ENCODE measurements around the gene CFHR1. TPM values are rescaled to one million over a fixed set of nuclear protein-coding genes. Genes with fewer than 3 reads are reported as not detected.
"Not testable (repeated sequence)": the region's sequence is repeated elsewhere in the genome, so short reads cannot be mapped to it uniquely, and the experiment has no call there.

The CFHR1 gene
- total RNA-seq, result not detected

GRCh38 chr1:196819531-196819930 is at the start of gene CFHR1:
Gene CFHR1 (plus strand): TSS chr1:196819731. CDS start chr1:196819845, 114 bp downstream.
- intact Hi-C loops (cut with micrococcal nuclease); H3K4me3 Mint-ChIP-seq; H3K27ac Mint-ChIP-seq; H3K9me3 Mint-ChIP-seq; H3K36me3 Mint-ChIP-seq; CTCF ChIA-PET; H3K4me1 Mint-ChIP-seq (ENCODE audit: low read depth); DNase-seq; H3K27me3 Mint-ChIP-seq; POLR2A ChIA-PET: not testable (repeated sequence)

- not testable (repeated sequence) for H3K36me3 Mint-ChIP-seq; H3K4me1 Mint-ChIP-seq (ENCODE audit: low read depth)
Observed at GRCh38 chr1:196769823-196770222, 49.7 kb upstream of the CFHR1 start.

GRCh38 chr1:196773713-196774112 is 45.8 kb upstream of the CFHR1 start:
- no peaks in the 10 kb centered on the region for H3K9me3 Mint-ChIP-seq
- CTCF ChIA-PET, result no interaction called here
- no peaks in the 10 kb centered on the region for H3K27me3 Mint-ChIP-seq
- DNase-seq, result no peak
- POLR2A ChIA-PET, result no interaction called here
- H3K4me3 Mint-ChIP-seq, result no peak overlapping the region
- no peak overlapping the region for H3K27ac Mint-ChIP-seq
- intact Hi-C loops (cut with micrococcal nuclease), result no loop called here
- no peaks in the 10 kb centered on the region for H3K4me1 Mint-ChIP-seq (ENCODE audit: low read depth)
- H3K36me3 Mint-ChIP-seq, result no peaks in the 10 kb centered on the region

More at GRCh38 chr1:196769823-196770222, 49.7 kb upstream of the CFHR1 start:
- H3K27ac Mint-ChIP-seq; H3K9me3 Mint-ChIP-seq; CTCF ChIA-PET; H3K4me3 Mint-ChIP-seq; H3K27me3 Mint-ChIP-seq; DNase-seq; intact Hi-C loops (cut with micrococcal nuclease); POLR2A ChIA-PET: not testable (repeated sequence)

- intact Hi-C loops (cut with micrococcal nuclease), result no loop called here
- H3K36me3 Mint-ChIP-seq, result no peaks in the 10 kb centered on the region
- H3K9me3 Mint-ChIP-seq, result no peaks in the 10 kb centered on the region
- H3K4me3 Mint-ChIP-seq, result no peak overlapping the region
- no peak for DNase-seq
- H3K27ac Mint-ChIP-seq, result no peak overlapping the region
- H3K4me1 Mint-ChIP-seq (ENCODE audit: low read depth), result no peaks in the 10 kb centered on the region
- CTCF ChIA-PET, result interaction anchor here (0.6 kb wide), 1 partner anchor 463 kb away, joined by 4 read pairs; no protein-coding TSS in a partner anchor
- H3K27me3 Mint-ChIP-seq, result no peaks in the 10 kb centered on the region
- POLR2A ChIA-PET, result no interaction called here
Observed at GRCh38 chr1:196774175-196774574, 45.4 kb upstream of the CFHR1 start.

- DNase-seq, result no peak
- Mint-ChIP-seq H3K27me3 (no peaks in the 10 kb centered on the region), H3K27ac (no peak within 1 kb of the TSS), H3K9me3 (no peaks in the 10 kb centered on the region), H3K4me1 (ENCODE audit: low read depth) (no peaks in the 10 kb centered on the region), H3K36me3 (no peaks in the 10 kb centered on the region), H3K4me3 (no peak within 1 kb of the TSS)
- intact Hi-C loops (cut with micrococcal nuclease), result no loop called here
- POLR2A ChIA-PET, result no interaction called here
- CTCF ChIA-PET, result interaction anchor here (0.6 kb wide), 1 partner anchor 463 kb away, joined by 4 read pairs; no protein-coding TSS in a partner anchor
Observed at GRCh38 chr1:196774603-196775002, 44.9 kb upstream of the CFHR1 start, which contains the start of gene CFHR3. Gene CFHR3 (plus strand): TSS chr1:196774840. CDS start chr1:196774887, 47 bp downstream.

GRCh38 chr1:196777603-196778002 is 41.9 kb upstream of the CFHR1 start:
- CTCF ChIA-PET, result no interaction called here
- H3K27ac Mint-ChIP-seq, result no peak overlapping the region
- no peak for DNase-seq
- no peaks in the 10 kb centered on the region for H3K36me3 Mint-ChIP-seq
- H3K4me3 Mint-ChIP-seq, result no peak overlapping the region
- intact Hi-C loops (cut with micrococcal nuclease), result no loop called here
- H3K4me1 Mint-ChIP-seq (ENCODE audit: low read depth), result no peaks in the 10 kb centered on the region
- H3K27me3 Mint-ChIP-seq, result no peaks in the 10 kb centered on the region
- POLR2A ChIA-PET, result no interaction called here
- H3K9me3 Mint-ChIP-seq, result peaks cover 2% of the 10 kb centered on the region

- H3K36me3 Mint-ChIP-seq, result no peaks in the 10 kb centered on the region
- CTCF ChIA-PET, result no interaction called here
Observed at GRCh38 chr1:196779093-196779492, 40.4 kb upstream of the CFHR1 start.

GRCh38 chr1:196791252-196791651 is 28.3 kb upstream of the CFHR1 start:
- POLR2A ChIA-PET; H3K4me1 Mint-ChIP-seq (ENCODE audit: low read depth); H3K27me3 Mint-ChIP-seq; H3K27ac Mint-ChIP-seq; CTCF ChIA-PET; DNase-seq; H3K4me3 Mint-ChIP-seq; H3K9me3 Mint-ChIP-seq; intact Hi-C loops (cut with micrococcal nuclease); H3K36me3 Mint-ChIP-seq: not testable (repeated sequence)

More at GRCh38 chr1:196779093-196779492, 40.4 kb upstream of the CFHR1 start:
- H3K4me3 Mint-ChIP-seq, result no peak overlapping the region
- no peak for DNase-seq
- H3K9me3 Mint-ChIP-seq, result peaks cover 2% of the 10 kb centered on the region
- H3K27me3 Mint-ChIP-seq, result no peaks in the 10 kb centered on the region
- H3K27ac Mint-ChIP-seq, result no peak overlapping the region
- POLR2A ChIA-PET, result no interaction called here
- no peaks in the 10 kb centered on the region for H3K4me1 Mint-ChIP-seq (ENCODE audit: low read depth)
- intact Hi-C loops (cut with micrococcal nuclease), result no loop called here

GRCh38 chr1:196794103-196794502 is 25.4 kb upstream of the CFHR1 start:
- H3K36me3 Mint-ChIP-seq; CTCF ChIA-PET; H3K27me3 Mint-ChIP-seq; POLR2A ChIA-PET; intact Hi-C loops (cut with micrococcal nuclease); H3K9me3 Mint-ChIP-seq; H3K27ac Mint-ChIP-seq; DNase-seq; H3K4me3 Mint-ChIP-seq; H3K4me1 Mint-ChIP-seq (ENCODE audit: low read depth): not testable (repeated sequence)

GRCh38 chr1:196797891-196798290 is 21.6 kb upstream of the CFHR1 start:
- intact Hi-C loops (cut with micrococcal nuclease), result no loop called here

GRCh38 chr1:196801920-196802319 is 17.6 kb upstream of the CFHR1 start:
- H3K36me3 Mint-ChIP-seq; H3K4me3 Mint-ChIP-seq; CTCF ChIA-PET; H3K27ac Mint-ChIP-seq; H3K9me3 Mint-ChIP-seq; H3K27me3 Mint-ChIP-seq; intact Hi-C loops (cut with micrococcal nuclease); POLR2A ChIA-PET; DNase-seq; H3K4me1 Mint-ChIP-seq (ENCODE audit: low read depth): not testable (repeated sequence)

More at GRCh38 chr1:196797891-196798290, 21.6 kb upstream of the CFHR1 start:
- H3K9me3 Mint-ChIP-seq, result peaks cover 7% of the 10 kb centered on the region
- no peaks in the 10 kb centered on the region for H3K27me3 Mint-ChIP-seq
- ChIA-PET POLR2A (no interaction called here), CTCF (no interaction called here)
- H3K4me1 Mint-ChIP-seq (ENCODE audit: low read depth), result no peaks in the 10 kb centered on the region
- no peak overlapping the region for H3K27ac Mint-ChIP-seq
- H3K4me3 Mint-ChIP-seq, result no peak overlapping the region
- no peaks in the 10 kb centered on the region for H3K36me3 Mint-ChIP-seq
- no peak for DNase-seq

- Mint-ChIP-seq H3K27me3 (peaks cover 1% of the 10 kb centered on the region), H3K4me1 (ENCODE audit: low read depth) (no peaks in the 10 kb centered on the region), H3K27ac (no peak overlapping the region), H3K4me3 (no peak overlapping the region), H3K36me3 (no peaks in the 10 kb centered on the region), H3K9me3 (no peaks in the 10 kb centered on the region)
- intact Hi-C loops (cut with micrococcal nuclease), result no loop called here
- POLR2A ChIA-PET, result no interaction called here
- CTCF ChIA-PET, result no interaction called here
- no peak for DNase-seq
Observed at GRCh38 chr1:196808529-196809235, 10.8 kb upstream of the CFHR1 start.

- H3K27me3 Mint-ChIP-seq; H3K9me3 Mint-ChIP-seq; H3K4me3 Mint-ChIP-seq; DNase-seq; H3K36me3 Mint-ChIP-seq; intact Hi-C loops (cut with micrococcal nuclease); POLR2A ChIA-PET; H3K27ac Mint-ChIP-seq; H3K4me1 Mint-ChIP-seq (ENCODE audit: low read depth); CTCF ChIA-PET: not testable (repeated sequence)
Observed at GRCh38 chr1:196817442-196817841, 2.1 kb upstream of the CFHR1 start.
